Germinal center (tissue), 1 donor: Measurements from ENCODE around the gene SUCLG2.

Experiments used
- DNase-seq: peaks from one replicate; pipeline ENCODE4 v3.0.0; 2012; ENCODE audit warnings: mixed read lengths, low spot score

SUCLG2 gene

GRCh38 chr3:67649681-67650080, 4.7 kb downstream of the SUCLG2 start:
- no peak for DNase-seq

GRCh38 chr3:67648701-67649100, 5.7 kb downstream of the SUCLG2 start:
- no peak for DNase-seq

GRCh38 chr3:67648229-67648628, 6.2 kb downstream of the SUCLG2 start:
- no peak for DNase-seq

GRCh38 chr3:67647390-67647878, 7.0 kb downstream of the SUCLG2 start:
- DNase-seq: no peak

GRCh38 chr3:67646586-67647234, 7.7 kb downstream of the SUCLG2 start:
- no peak for DNase-seq

GRCh38 chr3:67644827-67645226, 9.6 kb downstream of the SUCLG2 start:
- DNase-seq: no peak

- no peak for DNase-seq
Measured at GRCh38 chr3:67642734-67643133, 11.7 kb downstream of the SUCLG2 start.

- no peak for DNase-seq
Measured at GRCh38 chr3:67642190-67642589, 12.2 kb downstream of the SUCLG2 start.

- DNase-seq: no peak
Measured at GRCh38 chr3:67641451-67641850, 13.0 kb downstream of the SUCLG2 start.

- no peak for DNase-seq
Measured at GRCh38 chr3:67640023-67640660, 14.3 kb downstream of the SUCLG2 start.

GRCh38 chr3:67637255-67637900, 17.0 kb downstream of the SUCLG2 start:
- no peak for DNase-seq

- no peak for DNase-seq
Measured at GRCh38 chr3:67635806-67636205, 18.6 kb downstream of the SUCLG2 start.

GRCh38 chr3:67635257-67635656, 19.2 kb downstream of the SUCLG2 start:
- DNase-seq: no peak

GRCh38 chr3:67630666-67631362, 23.6 kb downstream of the SUCLG2 start:
- DNase-seq: no peak

- no peak for DNase-seq
Measured at GRCh38 chr3:67624687-67625086, 29.7 kb downstream of the SUCLG2 start.

- DNase-seq: no peak
Measured at GRCh38 chr3:67624078-67624477, 30.3 kb downstream of the SUCLG2 start.

GRCh38 chr3:67622652-67623051, 31.8 kb downstream of the SUCLG2 start:
- no peak for DNase-seq

GRCh38 chr3:67620869-67621268, 33.5 kb downstream of the SUCLG2 start:
- no peak for DNase-seq

GRCh38 chr3:67619991-67620390, 34.4 kb downstream of the SUCLG2 start:
- DNase-seq: no peak

- DNase-seq: no peak
Measured at GRCh38 chr3:67617518-67617917, 36.9 kb downstream of the SUCLG2 start.

- DNase-seq: no peak
Measured at GRCh38 chr3:67616046-67616445, 38.4 kb downstream of the SUCLG2 start.

GRCh38 chr3:67614195-67614594, 40.2 kb downstream of the SUCLG2 start:
- DNase-seq: no peak

GRCh38 chr3:67610458-67610857, 44.0 kb downstream of the SUCLG2 start:
- DNase-seq: no peak
